ENCODE results near the gene MRPL43. TPM values are rescaled to one million over a fixed set of nuclear protein-coding genes. Genes with fewer than 3 reads are reported as not detected.

MRPL43 gene
- total and polyA plus RNA-seq, 2 experiments from 2014 or later, result 60.4 to 126 TPM

GRCh38 chr10:100984672-100985177, 2.6 kb downstream of the MRPL43 start (continued):
- no peak for TF ChIP-seq REST (IDR thresholded peaks at IDR 0.05; ENCODE audit: unreplicated experiment)
- no peak for TF ChIP-seq NANOG (IDR thresholded peaks at IDR 0.05; ENCODE audit: borderline replicate concordance)

DNA sequence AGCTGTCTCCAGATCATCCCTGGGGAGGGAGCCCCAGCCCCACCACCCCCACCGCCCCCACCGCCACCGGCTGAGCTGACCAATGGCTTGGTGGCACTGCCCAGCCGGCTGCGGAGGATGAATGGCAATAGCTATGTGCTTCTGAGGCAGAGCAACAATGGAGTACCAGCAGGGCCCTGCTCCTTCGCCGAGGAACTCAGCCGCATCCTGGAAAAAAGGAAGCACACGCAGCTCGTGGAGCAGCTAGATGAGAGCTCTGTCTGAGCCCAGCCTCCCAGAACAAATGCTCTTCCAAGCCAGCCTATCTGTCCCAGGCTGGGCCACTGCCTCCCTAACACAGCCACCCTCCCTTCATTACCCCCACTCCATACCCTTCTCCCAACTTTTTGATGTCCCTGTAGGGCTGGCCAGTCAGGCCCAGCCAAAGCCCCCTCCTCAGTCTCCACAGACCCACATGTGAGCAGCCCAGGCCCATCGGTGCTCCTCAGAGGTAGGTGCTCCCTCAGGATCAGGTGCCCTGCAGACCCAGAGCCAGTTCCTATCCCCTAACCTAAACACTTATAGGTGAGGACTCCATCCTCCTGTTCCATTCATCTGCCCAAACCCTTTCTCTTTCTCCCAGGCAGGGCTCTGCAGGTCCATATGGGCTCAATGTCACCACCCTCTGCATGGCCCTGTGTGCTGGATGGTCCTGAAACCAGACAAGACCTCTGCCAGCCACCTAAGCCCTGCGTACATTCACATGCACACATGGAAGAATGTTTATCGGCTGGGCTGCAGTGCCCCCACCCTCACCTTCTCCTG, 3.2 kb downstream of the MRPL43 start:
- Mint-ChIP-seq H3K4me3 (no peak overlapping the region), H3K27ac (no peak overlapping the region), H3K4me1 (peaks cover 12% of the 10 kb centered on the region), H3K27me3 (ENCODE audit: insufficient read depth, low read depth, poor library complexity) (peaks cover 19% of the 10 kb centered on the region), H3K36me3 (ENCODE audit: low read depth) (peaks cover 16% of the 10 kb centered on the region), H3K9me3 (peaks cover 2% of the 10 kb centered on the region; the same call in 1 of the 3 replicates)
- no peak overlapping the region for H3K27ac ChIP-seq (ENCODE audit: low read depth)
- H3K4me3 ChIP-seq, result no peak overlapping the region
- no peaks in the 10 kb centered on the region for H3K4me1 ChIP-seq (ENCODE audit: insufficient read depth)
- H3K27me3 ChIP-seq (ENCODE audit: insufficient read depth), result no peaks in the 10 kb centered on the region
- ATAC-seq (no peak), DNase-seq (ENCODE audit: low spot score) (no peak)
- no peak overlapping the region for H3K4me2 ChIP-seq
- peaks cover 7% of the 10 kb centered on the region; the same call in 1 of the 2 replicates for H3F3A ChIP-seq (replicated peaks; ENCODE audit: low read depth)
- TF ChIP-seq JUNB (IDR thresholded peaks at IDR 0.05; ENCODE audit: unreplicated experiment) (no peak), ZNF331 (CRISPR knock-in tag; IDR thresholded peaks at IDR 0.05; ENCODE audit: low read depth) (no peak), ZNF114 (CRISPR knock-in tag; IDR thresholded peaks at IDR 0.05) (no peak), EZH2phosphoT487 (IDR thresholded peaks at IDR 0.05; ENCODE audit: unreplicated experiment) (no peak), POLR2AphosphoS5 (IDR thresholded peaks at IDR 0.05; ENCODE audit: low read depth) (peak; percentile 7; the same call in 1 of the 2 replicates)
- TF ChIP-seq, protein P1, sequence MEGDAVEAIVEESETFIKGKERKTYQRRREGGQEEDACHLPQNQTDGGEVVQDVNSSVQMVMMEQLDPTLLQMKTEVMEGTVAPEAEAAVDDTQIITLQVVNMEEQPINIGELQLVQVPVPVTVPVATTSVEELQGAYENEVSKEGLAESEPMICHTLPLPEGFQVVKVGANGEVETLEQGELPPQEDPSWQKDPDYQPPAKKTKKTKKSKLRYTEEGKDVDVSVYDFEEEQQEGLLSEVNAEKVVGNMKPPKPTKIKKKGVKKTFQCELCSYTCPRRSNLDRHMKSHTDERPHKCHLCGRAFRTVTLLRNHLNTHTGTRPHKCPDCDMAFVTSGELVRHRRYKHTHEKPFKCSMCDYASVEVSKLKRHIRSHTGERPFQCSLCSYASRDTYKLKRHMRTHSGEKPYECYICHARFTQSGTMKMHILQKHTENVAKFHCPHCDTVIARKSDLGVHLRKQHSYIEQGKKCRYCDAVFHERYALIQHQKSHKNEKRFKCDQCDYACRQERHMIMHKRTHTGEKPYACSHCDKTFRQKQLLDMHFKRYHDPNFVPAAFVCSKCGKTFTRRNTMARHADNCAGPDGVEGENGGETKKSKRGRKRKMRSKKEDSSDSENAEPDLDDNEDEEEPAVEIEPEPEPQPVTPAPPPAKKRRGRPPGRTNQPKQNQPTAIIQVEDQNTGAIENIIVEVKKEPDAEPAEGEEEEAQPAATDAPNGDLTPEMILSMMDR (conservative IDR thresholded peaks at IDR 0.05; ENCODE audit: low read depth in 2 of 2), result no peak
- TF ChIP-seq, protein P2, sequence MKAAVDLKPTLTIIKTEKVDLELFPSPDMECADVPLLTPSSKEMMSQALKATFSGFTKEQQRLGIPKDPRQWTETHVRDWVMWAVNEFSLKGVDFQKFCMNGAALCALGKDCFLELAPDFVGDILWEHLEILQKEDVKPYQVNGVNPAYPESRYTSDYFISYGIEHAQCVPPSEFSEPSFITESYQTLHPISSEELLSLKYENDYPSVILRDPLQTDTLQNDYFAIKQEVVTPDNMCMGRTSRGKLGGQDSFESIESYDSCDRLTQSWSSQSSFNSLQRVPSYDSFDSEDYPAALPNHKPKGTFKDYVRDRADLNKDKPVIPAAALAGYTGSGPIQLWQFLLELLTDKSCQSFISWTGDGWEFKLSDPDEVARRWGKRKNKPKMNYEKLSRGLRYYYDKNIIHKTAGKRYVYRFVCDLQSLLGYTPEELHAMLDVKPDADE (IDR thresholded peaks at IDR 0.05), result no peak
- H2AFZ ChIP-seq, result no peak overlapping the region
- no peaks in the 10 kb centered on the region for H3K36me3 ChIP-seq (ENCODE audit: insufficient read depth)
- no peaks in the 10 kb centered on the region for H3K9me2 ChIP-seq (ENCODE audit: insufficient read depth)
- peaks cover 29% of the 10 kb centered on the region for H3K79me2 ChIP-seq (replicated peaks; ENCODE audit: insufficient read depth)
- H4K20me1 ChIP-seq (replicated peaks; ENCODE audit: insufficient read depth), result peaks cover 11% of the 10 kb centered on the region; the same call in 1 of the 2 replicates
